ENCODE results near the gene LFNG.

DNA sequence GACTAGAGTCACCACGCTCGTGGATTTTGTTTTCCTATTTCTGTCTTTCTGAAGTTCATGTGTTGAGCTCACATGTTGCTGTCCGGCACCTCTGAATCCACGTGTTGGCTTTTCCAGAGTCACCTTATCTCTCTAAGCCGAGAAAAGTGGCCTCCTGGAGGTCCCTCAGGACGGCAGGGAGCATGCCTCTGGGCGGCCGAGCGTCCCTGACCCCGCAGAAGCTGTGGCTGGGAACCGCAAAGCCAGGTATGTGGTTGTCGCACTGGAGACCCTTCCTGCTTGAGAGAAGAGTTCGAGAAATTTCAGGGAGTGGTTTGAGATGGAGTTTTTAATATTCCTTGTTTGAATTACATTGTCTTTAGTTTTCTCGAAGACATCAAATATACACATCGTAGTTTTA, 51.8 kb downstream of the LFNG start:
- TF ChIP-seq EZH2 (IDR thresholded peaks at IDR 0.05; ENCODE audit: borderline replicate concordance, low read length), result no peak
- TF ChIP-seq, protein P1, sequence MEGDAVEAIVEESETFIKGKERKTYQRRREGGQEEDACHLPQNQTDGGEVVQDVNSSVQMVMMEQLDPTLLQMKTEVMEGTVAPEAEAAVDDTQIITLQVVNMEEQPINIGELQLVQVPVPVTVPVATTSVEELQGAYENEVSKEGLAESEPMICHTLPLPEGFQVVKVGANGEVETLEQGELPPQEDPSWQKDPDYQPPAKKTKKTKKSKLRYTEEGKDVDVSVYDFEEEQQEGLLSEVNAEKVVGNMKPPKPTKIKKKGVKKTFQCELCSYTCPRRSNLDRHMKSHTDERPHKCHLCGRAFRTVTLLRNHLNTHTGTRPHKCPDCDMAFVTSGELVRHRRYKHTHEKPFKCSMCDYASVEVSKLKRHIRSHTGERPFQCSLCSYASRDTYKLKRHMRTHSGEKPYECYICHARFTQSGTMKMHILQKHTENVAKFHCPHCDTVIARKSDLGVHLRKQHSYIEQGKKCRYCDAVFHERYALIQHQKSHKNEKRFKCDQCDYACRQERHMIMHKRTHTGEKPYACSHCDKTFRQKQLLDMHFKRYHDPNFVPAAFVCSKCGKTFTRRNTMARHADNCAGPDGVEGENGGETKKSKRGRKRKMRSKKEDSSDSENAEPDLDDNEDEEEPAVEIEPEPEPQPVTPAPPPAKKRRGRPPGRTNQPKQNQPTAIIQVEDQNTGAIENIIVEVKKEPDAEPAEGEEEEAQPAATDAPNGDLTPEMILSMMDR (conservative IDR thresholded peaks at IDR 0.05 in 1 of 2, IDR thresholded peaks at IDR 0.05 in 1 of 2; ENCODE audit: extremely low read depth in 1 of 2, insufficient read depth in 1 of 2, low read depth in 1 of 2, low read length in 2 of 2), result no peak
